ENCODE data around the gene ASS1.
"Not testable (repeated sequence)": the region's sequence is repeated elsewhere in the genome, so short reads cannot be mapped to it uniquely, and the experiment has no call there.

The ASS1 gene

DNA sequence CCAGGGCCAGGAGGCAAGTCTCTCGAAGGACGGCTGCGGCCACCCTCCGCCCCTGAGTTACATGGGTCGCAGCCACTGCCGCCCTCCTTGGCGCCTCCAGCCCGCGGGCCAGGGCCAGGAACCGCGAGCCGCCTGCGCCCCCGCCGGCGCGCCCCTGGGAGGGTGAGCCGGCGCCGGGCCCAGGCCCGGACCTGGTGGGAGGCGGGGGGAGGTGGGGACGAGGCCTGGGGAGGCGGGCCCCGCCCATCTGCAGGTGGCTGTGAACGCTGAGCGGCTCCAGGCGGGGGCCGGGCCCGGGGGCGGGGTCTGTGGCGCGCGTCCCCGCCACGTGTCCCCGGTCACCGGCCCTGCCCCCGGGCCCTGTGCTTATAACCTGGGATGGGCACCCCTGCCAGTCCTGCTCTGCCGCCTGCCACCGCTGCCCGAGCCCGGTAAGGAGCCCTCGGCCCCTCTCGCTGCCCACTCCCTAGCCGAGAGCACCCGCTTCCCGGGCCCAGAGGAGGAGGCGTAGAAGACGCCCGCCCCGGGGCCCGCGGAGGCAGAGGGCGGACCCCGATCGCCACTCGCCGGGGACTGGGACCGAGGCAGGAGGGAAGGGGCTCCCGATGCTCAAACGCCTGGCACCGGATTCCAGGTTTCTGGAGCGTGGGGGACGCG lies at the start of gene ASS1:
Gene ASS1 (plus strand): TSS at position 397 of the 657 bp plus-strand sequence. CDS start 7,268 bp downstream, outside the sequence.
- peak; percentile 44 for DNase-seq

DNA sequence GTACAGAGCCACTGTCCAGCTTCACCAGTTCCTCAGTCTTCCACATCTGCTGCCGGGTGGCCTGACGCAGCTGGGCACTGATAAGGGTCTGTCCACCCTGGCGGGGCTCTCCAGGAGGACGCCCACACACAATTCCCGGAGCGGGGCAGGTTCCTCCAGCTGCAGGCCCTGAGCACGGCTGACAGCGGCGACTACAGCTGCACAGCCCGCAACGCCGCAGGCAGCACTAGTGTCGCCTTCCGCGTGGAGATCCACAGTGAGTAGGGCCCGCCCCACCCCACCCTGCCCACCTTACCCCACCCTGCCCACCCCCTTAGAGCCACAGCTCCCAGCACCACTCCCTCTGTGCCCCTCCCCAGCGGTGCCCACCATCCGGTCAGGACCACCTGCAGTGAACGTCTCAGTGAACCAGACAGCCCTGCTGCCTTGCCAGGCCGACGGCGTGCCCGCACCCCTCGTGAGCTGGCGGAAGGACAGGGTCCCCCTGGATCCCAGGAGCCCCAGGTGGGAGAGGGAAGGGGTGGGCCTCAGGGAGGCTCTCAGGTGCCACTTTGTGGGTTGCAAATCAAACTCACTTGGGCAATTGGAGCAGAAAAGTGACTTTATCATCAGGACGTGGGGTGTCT lies 48.8 kb upstream of the ASS1 start:
- DNase-seq: no peak

DNA sequence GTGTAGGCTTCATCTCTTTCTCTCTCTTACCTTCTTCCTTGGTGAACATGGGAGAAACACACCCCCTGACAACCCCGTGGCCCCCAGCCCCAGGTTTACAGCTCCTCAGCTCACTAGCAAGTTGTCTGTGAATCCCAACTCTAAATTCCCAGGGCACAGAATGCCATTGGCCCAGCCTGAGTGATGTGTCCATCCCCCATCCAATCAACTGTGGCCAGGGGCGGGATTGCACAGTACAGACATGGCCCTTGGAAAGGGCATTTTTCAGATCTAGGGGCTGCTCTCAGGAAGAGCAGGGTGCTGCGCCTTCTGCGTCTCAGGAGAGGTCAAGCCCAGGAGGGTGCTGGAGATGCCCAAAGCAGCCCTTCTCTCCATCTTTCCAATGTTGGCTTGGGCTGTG lies 48.2 kb upstream of the ASS1 start:
- DNase-seq: no peak

DNA sequence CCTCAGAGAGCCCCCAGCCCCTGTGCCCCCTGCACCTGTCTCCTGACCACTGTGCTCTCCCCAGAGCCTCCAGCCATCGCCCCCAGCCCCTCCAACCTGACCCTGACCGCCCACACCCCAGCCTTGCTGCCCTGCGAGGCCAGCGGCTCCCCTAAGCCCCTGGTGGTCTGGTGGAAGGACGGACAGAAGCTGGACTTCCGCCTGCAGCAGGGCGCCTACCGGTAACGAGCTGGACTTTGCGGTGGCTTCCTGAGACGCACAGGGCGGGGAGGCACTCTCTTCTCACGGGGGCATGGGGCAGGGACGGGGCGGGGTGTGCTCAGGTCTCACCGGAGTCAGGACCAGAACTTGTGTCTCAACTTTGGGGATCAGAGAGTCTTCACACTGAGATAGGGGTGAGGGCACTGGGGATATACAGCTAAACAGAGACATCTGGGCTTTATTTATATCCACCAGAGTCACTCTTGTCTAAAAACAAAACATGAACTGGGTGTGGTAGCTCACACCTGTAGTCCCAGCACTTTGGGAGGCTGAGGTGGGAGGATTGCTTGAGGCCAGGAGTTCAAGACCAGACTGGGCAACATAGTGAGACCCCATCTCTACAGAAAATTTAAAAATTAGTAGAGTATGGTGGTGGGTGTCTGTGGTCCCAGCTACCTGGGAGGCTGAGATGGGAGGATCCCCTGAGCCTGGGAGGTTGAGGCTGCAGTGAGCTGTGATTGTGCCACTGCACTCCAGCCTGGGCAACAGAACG lies 46.1 kb upstream of the ASS1 start:
- no peak for DNase-seq

DNA sequence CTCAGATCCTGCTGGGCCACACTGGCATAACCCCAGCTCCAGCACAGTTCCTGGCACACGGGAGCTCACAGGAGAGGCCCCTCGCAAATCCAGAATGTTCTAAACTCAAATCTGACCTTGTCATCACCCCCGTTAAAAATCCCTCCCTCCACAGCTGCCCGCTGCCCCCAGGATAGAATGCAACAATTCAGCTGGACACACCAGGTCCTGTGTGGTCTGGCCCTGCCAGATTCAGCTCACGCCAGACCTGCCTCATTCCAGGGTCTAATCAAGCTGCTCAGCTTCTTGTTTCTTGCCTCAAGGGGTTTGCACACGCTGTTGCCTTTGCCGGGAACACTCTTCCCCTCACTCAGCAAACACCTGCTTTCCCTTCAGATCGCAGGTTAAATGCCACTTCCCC lies 45.0 kb upstream of the ASS1 start:
- DNase-seq: no peak

DNA sequence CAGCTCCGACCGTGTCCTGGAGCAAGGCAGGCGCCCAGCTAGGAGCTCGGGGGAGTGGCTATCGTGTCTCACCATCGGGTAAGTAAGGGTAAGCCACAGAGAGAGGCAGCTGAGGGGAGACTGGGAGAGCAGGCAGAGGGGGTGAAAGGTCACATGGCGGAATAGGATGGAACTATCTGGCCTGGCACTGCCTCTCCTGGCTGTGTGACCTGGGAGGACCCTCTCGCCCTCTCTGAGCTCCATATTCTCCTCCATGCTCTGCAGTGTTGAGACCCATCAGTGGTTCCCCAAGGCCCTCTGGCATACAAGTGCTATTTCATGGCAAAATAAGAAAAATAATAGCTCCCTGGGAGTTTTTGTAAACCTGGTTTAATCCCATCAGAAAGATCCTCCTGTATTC lies 43.9 kb upstream of the ASS1 start:
- no peak for DNase-seq

DNA sequence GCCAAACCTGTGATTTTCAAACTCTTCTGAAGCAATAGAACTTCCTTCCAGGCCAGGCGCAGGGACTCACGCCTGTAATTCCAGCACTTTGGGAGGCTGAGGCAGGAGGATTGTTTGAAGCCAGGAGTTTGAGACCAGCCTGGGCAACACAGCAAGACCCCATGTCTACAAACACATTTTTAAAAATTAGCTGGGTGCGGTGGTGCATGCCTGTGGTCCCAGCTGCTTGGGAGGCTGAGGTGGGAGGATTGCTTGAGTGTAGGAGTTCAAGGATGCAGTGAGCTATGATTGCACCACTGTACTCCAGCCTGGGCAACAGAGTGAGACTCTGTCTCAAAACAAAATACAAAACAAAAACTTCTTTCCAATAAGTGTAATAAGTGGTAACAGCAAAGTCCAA lies 43.0 kb upstream of the ASS1 start:
- DNase-seq: not testable (repeated sequence)

DNA sequence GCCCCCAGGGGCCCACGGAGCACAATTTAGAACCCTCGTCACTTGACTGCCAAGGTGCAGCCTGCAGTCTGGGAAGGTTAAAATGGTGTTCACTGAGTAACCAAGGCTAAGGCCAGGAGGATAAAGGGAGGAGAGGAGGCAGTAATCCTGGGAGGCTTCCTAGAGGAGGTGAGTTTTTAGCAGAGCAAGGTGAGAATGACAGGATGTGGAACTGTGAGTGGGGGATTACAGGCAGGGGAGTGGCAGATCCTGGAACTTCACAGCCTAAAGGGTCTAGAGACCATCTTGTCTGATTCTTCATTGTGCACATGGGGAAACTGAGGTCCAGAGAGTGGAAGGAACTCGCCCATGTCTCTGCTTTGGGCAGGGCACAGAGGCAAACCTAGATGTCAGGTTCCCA lies 42.5 kb upstream of the ASS1 start:
- DNase-seq: no peak

DNA sequence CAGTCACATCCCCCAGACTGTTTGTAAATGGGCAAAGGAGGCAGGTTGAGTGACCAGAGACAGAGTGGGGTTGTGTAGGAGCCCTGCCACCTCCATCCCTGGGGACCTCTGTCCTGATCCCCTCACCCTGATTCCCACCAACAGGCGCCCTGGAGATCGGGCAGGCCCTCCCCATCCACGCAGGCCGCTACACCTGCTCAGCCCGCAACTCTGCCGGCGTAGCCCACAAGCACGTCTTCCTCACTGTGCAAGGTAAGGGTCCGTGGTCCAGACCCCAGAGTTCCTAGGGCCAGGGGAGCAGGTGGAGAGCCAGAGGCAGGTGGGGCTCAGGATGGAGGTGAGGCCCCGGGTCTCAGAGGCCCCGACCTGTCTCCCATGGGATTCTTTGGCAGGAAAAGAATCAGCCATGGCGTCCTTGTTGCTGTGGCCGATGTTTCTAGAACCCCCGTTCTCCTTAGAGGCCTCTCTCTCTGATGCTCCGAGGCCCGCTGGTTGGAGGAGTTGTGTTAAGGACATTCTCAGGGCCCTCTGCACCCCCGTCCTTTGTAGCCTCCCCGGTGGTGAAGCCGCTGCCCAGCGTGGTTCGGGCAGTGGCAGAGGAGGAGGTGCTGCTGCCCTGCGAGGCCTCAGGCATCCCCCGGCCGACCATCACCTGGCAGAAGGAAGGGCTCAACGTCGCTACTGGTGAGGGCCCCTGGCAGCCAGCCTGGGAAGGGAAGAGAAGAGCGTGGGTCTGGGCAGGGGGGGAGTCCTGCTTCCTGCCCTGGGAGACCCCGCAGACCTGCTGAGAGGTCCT lies 41.9 kb upstream of the ASS1 start:
- no peak for DNase-seq

DNA sequence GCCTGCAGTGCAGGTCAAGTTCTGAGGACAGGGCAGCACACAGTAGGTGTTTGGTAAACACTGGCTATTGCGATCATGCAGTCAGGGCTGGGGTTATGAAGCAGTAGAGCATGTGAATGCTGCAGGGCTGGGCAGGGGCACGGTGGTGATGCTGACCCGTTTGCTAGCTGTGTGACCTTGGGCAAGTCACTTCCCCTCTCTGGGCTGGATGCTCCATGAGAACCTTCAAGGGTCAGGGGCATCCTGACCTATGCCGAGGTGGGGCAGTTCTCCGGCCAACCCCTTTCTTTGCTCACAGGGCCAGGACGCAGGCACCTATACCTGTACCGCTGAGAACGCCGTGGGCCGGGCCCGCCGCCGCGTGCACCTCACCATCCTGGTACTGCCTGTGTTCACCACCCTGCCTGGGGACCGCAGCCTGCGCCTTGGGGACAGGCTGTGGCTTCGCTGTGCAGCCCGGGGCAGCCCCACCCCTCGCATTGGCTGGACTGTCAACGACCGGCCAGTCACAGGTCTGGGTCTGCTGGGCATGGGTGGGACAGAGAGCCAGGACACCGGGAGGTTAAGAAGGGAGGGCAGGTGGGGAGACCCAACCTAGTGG lies 39.0 kb upstream of the ASS1 start:
- no peak for DNase-seq

DNA sequence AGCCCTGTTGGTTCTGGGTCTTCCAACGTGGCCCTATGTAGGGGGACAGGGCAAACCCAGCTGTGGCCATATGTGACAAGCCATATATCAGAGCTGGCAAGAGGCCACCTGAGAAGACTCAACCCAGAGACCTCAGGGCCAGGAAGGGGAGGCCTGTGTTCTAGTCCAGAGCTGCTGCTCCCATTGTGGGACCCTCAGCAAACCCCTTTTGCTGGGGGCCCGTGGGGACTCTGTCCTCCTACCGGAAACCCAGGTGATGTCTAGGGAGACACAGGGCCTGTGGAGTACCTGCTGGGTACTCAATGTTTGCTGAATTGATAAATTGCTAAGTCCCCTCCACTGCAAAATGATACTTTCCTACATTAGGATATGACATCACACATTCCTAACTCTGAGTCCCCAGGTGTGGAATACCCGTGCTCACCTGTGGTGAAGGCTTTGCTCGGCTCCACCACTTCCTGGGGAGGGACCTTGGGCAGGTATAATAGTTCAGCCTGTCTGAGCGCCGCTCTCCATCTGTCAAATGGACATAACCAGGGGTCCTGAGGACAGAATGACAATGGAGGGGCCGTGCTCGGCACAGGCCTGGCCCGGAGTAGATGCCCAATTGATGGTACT lies 38.4 kb upstream of the ASS1 start:
- DNase-seq: no peak

DNA sequence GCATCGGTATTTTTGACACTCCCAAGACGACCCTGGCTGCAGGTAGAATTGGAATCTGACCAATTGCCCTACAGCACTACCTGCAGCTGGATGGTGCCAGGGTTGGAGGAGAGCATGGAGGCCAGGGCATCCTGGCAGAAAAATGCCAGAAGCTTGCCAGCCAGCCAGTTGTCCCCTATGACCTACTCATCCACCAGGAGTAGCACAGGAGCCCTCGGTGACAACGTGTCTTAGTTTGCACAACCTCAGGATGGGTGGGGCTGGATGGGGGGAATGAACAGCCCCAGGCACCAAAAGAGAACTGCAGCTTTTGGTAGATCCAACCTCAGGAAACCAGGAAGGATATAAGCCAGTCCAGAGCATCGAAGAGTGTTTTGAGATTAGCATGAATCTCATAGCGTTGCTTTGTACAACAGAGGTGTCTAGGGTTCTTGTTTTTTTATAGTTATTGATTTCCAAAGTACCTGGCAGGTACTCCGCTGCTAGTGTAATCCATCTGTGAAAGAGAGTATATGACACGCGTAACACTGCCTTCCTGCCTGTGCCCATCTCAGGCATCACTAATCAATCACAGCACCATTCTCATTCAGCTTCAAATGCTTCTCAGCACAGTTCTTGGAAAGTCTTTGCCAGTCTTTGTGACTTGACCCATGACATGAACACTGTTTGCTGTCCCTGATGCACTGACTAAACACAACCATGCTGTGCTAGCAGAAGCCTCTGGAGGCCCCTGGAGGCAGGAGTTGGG lies 36.7 kb upstream of the ASS1 start:
- no peak for DNase-seq

DNA sequence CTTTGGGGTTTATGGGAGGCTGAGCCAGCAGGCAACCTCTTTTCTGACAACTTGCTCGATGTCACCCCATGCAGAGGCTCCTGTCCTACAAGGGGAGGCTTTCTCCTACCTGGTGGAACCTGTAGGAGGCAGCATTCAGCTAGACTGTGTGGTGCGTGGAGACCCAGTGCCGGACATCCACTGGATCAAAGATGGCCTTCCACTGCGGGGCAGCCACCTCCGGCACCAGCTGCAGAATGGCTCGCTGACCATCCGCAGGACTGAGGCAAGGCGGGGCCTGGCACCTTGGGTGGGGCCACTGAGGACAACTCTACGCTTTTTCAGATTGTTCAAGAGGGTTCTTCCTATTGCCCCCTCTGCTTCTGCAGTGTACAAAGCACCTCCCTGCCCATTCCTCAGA lies 36.1 kb upstream of the ASS1 start:
- no peak for DNase-seq

DNA sequence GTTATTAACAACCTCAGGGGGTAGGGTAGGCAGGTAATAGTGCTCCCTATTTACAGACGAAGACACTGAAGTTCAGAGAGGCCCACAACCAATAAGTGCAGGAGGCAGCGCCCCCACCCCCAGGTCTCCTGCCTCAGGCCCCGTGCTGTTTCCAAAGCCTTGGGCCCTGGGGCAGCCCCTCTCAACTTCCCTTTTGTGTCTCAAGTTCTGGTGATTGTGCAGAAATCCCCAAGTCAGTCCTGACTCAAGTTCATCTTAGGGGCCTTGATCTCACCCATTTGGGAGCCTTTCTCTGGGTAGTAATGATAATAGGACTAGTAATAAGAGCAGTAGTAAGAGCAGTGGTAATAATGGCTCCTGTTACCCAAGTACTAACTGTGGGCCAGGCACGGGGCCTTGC lies 35.5 kb upstream of the ASS1 start:
- DNase-seq: no peak

DNA sequence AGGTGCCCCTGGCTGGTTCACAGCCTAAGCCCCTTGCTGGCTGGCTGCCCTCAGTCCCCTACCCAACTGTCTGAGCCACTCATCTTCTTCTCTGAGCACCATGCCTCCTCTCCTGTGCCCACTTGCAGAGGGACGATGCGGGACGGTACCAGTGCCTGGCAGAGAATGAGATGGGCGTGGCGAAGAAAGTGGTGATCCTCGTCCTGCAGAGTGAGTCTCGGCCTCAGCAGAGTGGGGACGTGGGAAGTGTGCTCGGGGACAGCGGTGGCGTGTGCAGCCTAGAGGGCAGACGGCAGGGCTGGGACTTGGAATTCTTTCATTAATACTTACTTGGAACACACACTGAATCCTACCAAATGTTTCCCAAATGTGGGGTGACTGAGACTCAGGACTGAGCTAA lies 34.3 kb upstream of the ASS1 start:
- DNase-seq: no peak

DNA sequence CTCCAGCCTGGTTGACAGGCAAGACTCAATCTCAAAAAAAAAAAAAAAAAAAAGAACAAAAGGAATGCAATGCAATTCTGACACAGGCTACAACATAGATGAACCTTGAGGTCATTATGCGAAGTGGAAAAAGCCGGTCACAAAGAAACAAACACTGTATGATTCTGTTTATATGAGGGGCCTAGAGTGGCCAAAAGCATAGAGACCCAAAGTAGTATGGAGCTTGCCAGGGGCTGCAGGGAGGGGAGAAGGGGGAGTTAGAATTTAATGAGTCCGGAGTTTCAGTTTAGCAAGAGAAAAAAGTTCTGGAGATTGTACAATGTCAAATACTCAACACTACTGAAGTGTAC lies 33.2 kb upstream of the ASS1 start:
- DNase-seq: no peak

DNA sequence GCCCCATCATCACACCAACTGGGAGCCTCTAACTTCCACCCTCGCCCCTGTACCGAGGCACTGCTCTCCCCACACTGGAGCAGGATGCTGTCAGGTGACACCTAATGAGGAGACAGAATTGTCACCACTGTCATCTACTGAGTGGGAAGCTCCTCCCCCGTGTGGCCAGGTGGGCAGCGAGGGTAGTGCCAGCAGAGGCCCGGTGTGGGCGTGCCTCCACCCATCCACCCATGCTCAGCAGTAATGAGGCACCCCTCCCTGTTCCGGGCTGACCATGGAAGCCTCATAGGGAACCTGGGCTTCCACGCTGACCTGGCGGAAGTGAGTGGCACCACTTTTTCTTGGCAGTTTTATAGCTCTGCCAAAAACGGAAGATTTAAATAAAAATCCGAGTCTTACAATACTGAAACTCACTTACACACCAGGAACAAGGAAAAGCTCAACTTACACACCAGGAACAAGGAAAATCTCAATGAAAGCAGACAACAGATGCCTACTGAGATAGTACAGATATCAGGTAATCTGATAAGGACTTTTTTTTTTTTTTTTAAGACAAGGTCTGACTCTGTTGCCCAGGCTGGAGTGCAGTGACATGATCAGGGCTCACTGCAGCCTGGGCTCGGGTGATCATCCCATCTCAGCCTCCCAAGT lies 30.6 kb upstream of the ASS1 start:
- peak; percentile 32 for DNase-seq

DNA sequence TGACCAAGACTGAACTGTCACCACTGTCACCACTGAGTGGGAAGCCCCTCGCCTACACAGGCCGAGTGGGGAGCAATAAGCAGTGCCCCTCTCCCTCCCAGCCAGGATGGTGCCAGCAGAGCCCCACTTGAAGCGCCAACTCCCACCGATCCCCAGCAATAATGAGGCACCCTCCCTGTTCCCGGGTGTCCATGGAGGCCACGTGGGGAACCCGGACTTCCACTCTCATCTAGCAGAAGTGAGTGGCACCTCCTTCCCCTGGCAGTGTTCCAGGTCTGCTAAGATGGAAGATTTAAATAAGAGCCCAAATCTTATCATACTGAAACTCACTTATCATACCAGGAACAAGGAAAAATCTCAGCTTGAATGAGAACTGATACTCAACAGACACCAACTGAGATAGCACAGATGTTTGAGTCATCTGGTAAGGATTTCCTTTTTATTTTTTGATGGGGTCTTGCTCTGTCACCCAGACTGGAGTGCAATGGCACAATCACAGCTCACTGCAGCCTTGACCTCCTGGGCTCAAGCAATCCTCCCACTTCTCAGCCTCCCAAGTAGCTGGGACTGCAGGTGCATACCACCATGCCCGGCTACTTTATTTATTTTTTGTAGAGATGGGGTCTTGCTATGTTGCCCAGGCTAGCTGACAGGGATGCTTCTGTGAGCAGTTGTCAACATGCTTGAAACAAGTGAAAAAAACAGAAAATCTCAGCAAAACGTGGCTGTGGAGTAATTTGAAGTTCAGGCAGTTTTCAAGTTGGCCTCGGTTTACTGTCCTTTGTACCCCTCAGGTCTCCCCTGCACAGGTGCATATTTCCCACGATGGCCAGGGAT lies 29.6 kb upstream of the ASS1 start:
- DNase-seq: no peak

DNA sequence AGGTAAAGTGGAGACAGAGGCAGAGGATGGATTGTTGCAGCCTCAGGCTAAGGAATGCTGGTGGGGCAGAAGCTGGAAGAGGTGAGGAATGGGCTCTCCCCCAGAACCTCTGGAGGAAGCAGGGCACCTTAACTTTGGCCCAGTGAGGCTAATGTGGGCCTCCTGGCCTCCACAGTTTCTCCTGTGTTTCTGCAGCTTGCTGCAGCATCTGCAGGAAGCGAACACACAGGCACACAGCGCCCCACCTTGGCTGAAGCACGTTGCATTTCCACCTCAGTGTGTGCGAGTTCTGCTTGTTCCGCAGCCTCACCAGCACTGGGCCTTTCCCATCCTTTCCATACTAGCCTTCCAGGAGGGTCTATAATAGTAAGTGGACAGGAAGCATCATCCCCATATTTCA lies 27.2 kb upstream of the ASS1 start:
- DNase-seq: no peak

DNA sequence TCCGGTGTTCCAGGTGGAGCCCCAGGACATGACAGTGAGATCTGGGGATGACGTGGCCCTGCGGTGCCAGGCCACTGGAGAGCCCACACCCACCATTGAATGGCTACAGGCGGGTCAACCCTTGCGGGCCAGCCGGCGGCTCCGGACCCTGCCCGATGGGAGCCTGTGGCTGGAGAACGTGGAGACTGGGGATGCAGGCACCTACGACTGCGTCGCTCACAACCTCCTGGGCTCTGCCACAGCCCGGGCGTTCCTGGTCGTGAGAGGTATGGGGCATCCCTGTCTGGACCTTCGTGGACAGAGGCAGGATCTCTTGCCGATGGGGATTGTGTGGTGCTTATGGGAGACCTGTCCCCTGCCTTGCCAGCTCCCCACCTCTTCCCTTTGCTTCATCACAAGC lies 26.0 kb upstream of the ASS1 start:
- no peak for DNase-seq
